GM13977 (cell line): ENCODE results near the gene COL4A3.
A peak's percentile ranks its signal among the peaks of the same experiment; 100 is the strongest.

Experiments
- DNase-seq: peaks from one replicate; pipeline ENCODE4 v3.0.0; 2012; ENCODE audit warnings: low spot score
- in situ Hi-C: fragments of 300-500 bp; cut with MboI; formaldehyde crosslinking; loops from one replicate; pipeline ENCODE4 v1.12.0; 2022; ENCODE audit warnings: low sequenced_read_pairs, low pct_unique_long_range_greater_than_20kb, mixed read lengths, inconsistent platforms; ENCODE audit not compliant: unreplicated experiment
- TF ChIP-seq, protein P1 (sequence below): IDR thresholded peaks from 2 replicates; pipeline ENCODE4 v1.5.1; 2012; ENCODE audit warnings: mild to moderate bottlenecking, control low read depth; ENCODE audit not compliant: insufficient read depth; ENCODE audit errors: extremely low read depth, missing control alignments

The COL4A3 gene

DNA sequence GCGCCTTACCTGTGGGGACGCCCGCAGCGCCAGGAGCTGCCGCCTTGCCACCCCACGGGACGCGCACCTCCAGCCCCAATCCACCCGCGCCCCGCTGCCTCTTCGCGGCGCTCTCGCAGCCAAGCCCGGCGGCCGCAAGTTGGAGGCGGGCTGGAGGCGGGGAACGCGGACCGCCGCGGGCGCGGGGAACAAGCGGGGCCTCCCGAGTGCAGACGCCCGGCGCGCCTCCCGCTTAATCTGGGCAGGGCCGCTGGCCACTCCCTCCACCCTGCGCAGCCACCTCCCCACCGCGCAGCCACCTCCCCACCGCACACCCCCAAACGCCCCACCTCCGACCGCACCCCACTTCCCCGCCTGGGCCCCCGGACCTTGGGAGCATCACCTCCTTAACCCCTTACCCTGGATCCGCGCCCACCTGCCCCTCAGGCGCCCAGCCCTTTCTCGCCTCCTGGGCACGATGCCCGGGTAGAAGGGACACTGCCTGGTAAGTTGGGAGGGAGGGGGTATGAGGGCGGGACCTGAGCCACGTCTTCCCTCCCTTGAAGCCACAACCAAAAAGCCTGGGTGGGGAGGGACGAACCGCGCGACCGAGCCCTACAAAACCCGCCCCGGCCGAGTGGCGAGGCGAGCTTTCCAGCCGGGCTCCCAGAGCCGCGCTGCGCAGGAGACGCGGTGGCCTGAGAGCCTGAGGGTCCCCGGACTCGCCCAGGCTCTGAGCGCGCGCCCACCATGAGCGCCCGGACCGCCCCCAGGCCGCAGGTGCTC is at the start of gene COL4A3, which contains the start of gene COL4A4:
Gene COL4A3, plus strand, starts transcription at position 627 of the 765 bp plus-strand sequence. Its CDS starts 103 bp downstream, at position 730.
Gene COL4A4, minus strand, starts transcription at position 208 of the 765 bp plus-strand sequence. CDS start 16,722 bp downstream, outside the sequence.
- peak; percentile 76 for DNase-seq
- in situ Hi-C loops, result no loop called here
- TF ChIP-seq, protein P1, sequence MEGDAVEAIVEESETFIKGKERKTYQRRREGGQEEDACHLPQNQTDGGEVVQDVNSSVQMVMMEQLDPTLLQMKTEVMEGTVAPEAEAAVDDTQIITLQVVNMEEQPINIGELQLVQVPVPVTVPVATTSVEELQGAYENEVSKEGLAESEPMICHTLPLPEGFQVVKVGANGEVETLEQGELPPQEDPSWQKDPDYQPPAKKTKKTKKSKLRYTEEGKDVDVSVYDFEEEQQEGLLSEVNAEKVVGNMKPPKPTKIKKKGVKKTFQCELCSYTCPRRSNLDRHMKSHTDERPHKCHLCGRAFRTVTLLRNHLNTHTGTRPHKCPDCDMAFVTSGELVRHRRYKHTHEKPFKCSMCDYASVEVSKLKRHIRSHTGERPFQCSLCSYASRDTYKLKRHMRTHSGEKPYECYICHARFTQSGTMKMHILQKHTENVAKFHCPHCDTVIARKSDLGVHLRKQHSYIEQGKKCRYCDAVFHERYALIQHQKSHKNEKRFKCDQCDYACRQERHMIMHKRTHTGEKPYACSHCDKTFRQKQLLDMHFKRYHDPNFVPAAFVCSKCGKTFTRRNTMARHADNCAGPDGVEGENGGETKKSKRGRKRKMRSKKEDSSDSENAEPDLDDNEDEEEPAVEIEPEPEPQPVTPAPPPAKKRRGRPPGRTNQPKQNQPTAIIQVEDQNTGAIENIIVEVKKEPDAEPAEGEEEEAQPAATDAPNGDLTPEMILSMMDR, result no peak

DNA sequence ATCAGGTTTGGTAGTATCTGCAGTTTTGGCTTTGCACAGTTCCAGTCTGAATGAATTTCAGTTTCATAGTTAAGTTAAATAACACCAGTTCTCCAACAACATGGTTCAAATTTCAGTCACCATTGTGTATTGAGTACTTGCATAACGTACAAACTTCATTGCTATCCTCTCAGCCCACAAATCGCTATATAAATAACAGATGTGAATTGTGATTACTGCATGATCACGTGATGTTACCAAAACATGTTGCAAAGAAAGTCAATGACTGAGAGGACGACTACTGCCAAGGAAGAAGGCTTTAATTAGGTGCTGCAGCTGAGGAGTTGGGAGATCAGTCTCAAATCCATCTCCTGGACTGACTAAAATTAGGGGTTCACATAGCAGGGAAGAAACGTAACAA is 48.7 kb upstream of the COL4A3 start:
- in situ Hi-C loops, result loop anchor here (25.0 kb wide), 1 partner anchor 303 kb away; no protein-coding TSS in a partner anchor
- no peak for DNase-seq
- TF ChIP-seq, protein P1, result no peak

DNA sequence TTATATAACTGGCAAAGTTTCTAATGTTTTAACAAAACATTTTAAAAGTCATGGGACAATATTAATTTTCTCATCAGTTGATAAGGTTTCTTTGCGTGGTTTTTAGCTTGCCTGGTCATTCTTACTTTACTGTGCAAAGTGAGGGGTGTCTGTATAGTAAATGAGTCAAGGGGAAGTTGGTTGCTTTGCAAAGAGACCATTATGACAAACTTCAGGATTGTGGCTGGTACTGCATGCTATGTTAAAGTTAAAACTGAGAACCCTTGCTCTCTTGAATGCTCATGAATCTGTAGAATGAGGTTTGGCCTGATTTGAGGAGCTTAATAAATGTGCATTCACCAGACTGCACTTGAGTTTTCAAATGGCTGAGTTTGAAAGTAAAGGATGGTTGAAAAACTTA is 47.4 kb upstream of the COL4A3 start:
- in situ Hi-C loops, result loop anchor here (25.0 kb wide), 1 partner anchor 305 kb away; no protein-coding TSS in a partner anchor
- TF ChIP-seq, protein P1, result no peak
- DNase-seq, result peak; percentile 29

DNA sequence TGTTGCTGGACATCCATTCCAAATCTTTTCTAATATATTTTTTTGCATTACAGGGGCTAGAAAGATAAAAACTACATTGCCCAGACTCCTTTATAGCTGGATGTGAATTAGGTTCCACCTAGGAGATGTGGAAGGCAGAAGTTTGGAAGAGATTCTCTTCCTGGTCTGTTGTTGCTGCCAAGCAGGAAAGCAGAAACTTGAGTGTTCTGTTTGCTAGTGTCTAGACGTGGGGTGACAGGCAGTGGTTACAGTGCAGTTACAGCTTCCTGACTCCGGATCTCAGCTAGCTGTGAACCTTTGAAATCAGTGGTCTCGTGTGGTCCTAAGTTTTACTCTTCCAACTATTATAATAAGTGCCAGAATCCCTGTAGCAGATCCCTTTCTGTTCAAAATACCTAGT is 46.6 kb upstream of the COL4A3 start:
- in situ Hi-C loops, result loop anchor here (25.0 kb wide), 1 partner anchor 306 kb away; no protein-coding TSS in a partner anchor

DNA sequence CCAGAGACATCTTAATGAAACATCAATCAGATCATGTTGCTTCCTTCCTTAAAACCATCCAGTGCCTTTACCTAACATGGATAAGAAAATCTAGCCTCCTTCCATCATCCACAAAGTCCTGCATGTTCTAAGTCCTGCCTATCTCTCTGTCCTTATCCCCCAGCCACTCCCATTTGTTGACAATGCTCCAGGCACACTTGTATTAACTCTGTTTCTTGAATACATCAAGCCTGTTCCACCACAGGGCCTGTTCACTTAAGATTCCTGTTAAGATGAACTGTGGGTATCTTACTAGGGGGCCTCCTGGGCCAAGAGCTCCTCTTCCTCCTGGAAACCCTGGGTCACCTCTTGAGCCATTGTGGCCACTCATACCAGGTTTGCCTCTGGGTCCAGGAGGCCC is 46.1 kb upstream of the COL4A3 start:
- TF ChIP-seq, protein P1, result no peak
- in situ Hi-C loops, result loop anchor here (25.0 kb wide), 1 partner anchor 306 kb away; no protein-coding TSS in a partner anchor

More for the DNA sequence above, 46.6 kb upstream of the COL4A3 start:
- TF ChIP-seq, protein P1, result no peak
- DNase-seq, result no peak

DNA sequence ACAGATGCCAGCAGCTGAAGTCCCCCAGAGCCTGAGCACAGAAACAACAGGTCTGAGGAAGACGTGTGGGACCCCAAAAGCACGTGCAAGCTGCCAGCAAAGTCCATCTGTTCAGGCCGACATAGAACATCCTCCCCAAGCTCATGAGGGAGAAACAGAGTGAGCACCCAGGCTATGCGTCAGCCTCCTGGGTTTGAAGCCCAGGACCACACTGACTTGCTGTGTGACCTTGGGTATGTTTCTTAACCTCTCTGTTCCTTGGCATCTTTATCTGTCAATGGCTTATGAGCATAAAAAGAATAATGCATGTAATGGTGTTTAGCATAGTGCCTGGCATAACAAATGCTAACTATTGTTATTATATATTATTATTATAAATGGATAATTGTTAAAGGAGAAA is 40.7 kb upstream of the COL4A3 start:
- DNase-seq, result no peak
- in situ Hi-C loops, result loop anchor here (25.0 kb wide), 1 partner anchor 311 kb away; no protein-coding TSS in a partner anchor
- TF ChIP-seq, protein P1, result no peak

More for the DNA sequence above, 46.1 kb upstream of the COL4A3 start:
- no peak for DNase-seq
